MM.1S (cell line): ENCODE measurements around the gene AIRE.

Experiments
- CTCF ChIP-seq: fragments of 300-600 bp; sonication (generic); IDR thresholded peaks from 2 replicates; pipeline ENCODE4 v1.5.1; 2016; ENCODE audit warnings: antibody characterized with exemption, low read length, mixed read lengths
- EZH2 ChIP-seq: fragments of 300-600 bp; sonication (generic); optimal IDR thresholded peaks from 2 replicates; pipeline ENCODE3; 2017; ENCODE audit warnings: low read depth, mild to moderate bottlenecking, antibody characterized with exemption, low read length, mixed read lengths
- EZH2phosphoT487 ChIP-seq: fragments of 300-600 bp; sonication (generic); IDR thresholded peaks from 2 replicates; pipeline ENCODE4 v1.6.1; 2018; ENCODE audit warnings: antibody characterized with exemption, low read length

- TF ChIP-seq CTCF (no peak), EZH2 (no peak), EZH2phosphoT487 (no peak)
These were observed 45.5 kb downstream of the AIRE start for GRCh38 chr21:44331209-44331608.
